Small intestine (tissue), 7 donors: Measurements from ENCODE around the gene WEE1. TPM values are rescaled to one million over a fixed set of nuclear protein-coding genes. Genes with fewer than 3 reads are reported as not detected.
"Not testable (repeated sequence)": the region's sequence is repeated elsewhere in the genome, so short reads cannot be mapped to it uniquely, and the experiment has no call there.

ENCODE experiments used
- DNase-seq, 2 donors: peaks; one replicate each; pipeline versions ENCODE4 v3.0.0 to v3.0.0-alpha.2; 2013
- FAIRE-seq: peaks from 2 replicates; lab custom pipeline; 2012; peaks lifted over from hg19 to GRCh38; lab: Jason Lieb, UNC
- H3K27ac ChIP-seq, 3 donors: one replicate each; pipeline ENCODE4 v1.5.1; 2013; ENCODE audit warnings: low read length in 2 of 3, mild to moderate bottlenecking in 2 of 3, control low read depth in 1 of 3, inconsistent platforms in 1 of 3, low read depth in 1 of 3, moderate library complexity in 1 of 3
- H3K27me3 ChIP-seq, 3 donors: one replicate each; pipeline ENCODE4 v1.6.1; 2013; ENCODE audit warnings: low read length in 3 of 3, inconsistent platforms in 1 of 3; ENCODE audit not compliant: control insufficient read depth in 3 of 3, insufficient read depth in 3 of 3
- H3K36me3 ChIP-seq, 3 donors: one replicate each; pipeline ENCODE4 v1.6.1; 2013; ENCODE audit warnings: low read length in 3 of 3, inconsistent platforms in 1 of 3, low read depth in 1 of 3, mild to moderate bottlenecking in 1 of 3, moderate library complexity in 1 of 3; ENCODE audit not compliant: control insufficient read depth in 3 of 3, insufficient read depth in 2 of 3
- H3K4me1 ChIP-seq, 3 donors: one replicate each; pipeline ENCODE4 v1.6.1; 2013; ENCODE audit warnings: low read length in 2 of 3, inconsistent platforms in 1 of 3, low read depth in 1 of 3, mild to moderate bottlenecking in 1 of 3, moderate library complexity in 1 of 3; ENCODE audit not compliant: control insufficient read depth in 3 of 3, insufficient read depth in 2 of 3
- H3K4me3 ChIP-seq, 3 donors: one replicate each; pipeline ENCODE4 v1.5.1; 2013; ENCODE audit warnings: low read length in 3 of 3, control low read depth in 1 of 3, inconsistent platforms in 1 of 3, low read depth in 1 of 3, mild to moderate bottlenecking in 1 of 3, moderate library complexity in 1 of 3
- H3K9me3 ChIP-seq, 2 donors: one replicate each; pipeline ENCODE4 v1.6.1; 2013; ENCODE audit warnings: low read depth in 1 of 2, low read length in 1 of 2; ENCODE audit not compliant: control insufficient read depth in 2 of 2, insufficient read depth in 1 of 2
- WGBS, 3 donors: extraction: QIAGEN DNeasy Blood & Tissue Kit; methylation state at CpG; one replicate each; pipeline ENCODE4 v1.1.7; 2013; 5-methylcytosine and 5-hydroxymethylcytosine counted together
- polyA plus RNA-seq, 4 donors: library from polyadenylated mRNA; stranded (reverse) in 3 of 4; unstranded in 1 of 4; fragments of 200-250 nt in 3 of 4; fragments of 120-200 nt in 1 of 4; gene quantifications; one replicate each; pipeline versions ENCODE4 v1.2.1 to v1.2.3, GENCODE V29; 2013
- donor health status: healthy with polysubstance abuse.
- donor health status: control.
- donor health status: control.
- donor health status: Bipolar disorder and iron deficiency.
- donor health status: healthy.

WEE1 gene
- polyA plus RNA-seq, 4 donors, result 4.6 to 71.3 (median 8.0) TPM

DNA sequence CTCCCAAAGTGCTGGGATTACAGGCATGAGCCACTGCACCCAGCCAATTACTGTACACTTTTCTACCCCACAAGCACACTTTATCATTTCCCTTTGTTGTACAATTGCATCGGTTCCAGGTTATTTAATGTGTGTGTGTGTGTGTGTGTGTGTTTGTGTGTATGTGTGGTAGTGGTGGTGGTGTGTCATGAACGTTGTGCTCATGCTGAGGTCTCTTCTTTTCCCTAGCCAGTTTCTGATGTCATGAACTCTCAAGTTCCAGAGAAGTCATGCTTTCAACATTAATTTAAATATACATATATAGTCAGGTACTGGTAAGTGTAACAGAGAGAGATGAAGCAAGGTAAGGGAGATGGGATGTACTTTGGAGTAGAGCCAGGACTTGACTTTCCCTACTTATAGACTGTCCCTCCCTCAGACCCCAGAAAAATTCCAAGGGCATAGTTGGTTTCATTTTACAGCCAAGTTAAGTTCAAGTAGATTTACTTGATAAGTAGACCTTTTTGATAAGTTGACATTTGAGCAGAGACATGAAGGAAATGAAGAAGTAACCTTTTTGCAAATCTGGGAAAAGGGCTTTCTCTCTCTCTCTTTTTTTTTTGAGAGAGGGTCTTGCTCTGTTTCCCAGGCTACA lies 42.7 kb downstream of the WEE1 start:
- H3K4me3 ChIP-seq, result no peak overlapping the region
- FAIRE-seq (no peak), DNase-seq (no peak)
- WGBS, 3 donors, result 60 to 67% (median 60%) methylated on average over 2 of the region's 2 CpGs
- H3K27ac ChIP-seq, result no peak overlapping the region
- H3K27me3 ChIP-seq, result no peaks in the 10 kb centered on the region
- no peaks in the 10 kb centered on the region for H3K9me3 ChIP-seq
- no peaks in the 10 kb centered on the region for H3K36me3 ChIP-seq
- peaks cover 0 to 23% (median 0%) of the 10 kb centered on the region in 3 donors for H3K4me1 ChIP-seq

DNA sequence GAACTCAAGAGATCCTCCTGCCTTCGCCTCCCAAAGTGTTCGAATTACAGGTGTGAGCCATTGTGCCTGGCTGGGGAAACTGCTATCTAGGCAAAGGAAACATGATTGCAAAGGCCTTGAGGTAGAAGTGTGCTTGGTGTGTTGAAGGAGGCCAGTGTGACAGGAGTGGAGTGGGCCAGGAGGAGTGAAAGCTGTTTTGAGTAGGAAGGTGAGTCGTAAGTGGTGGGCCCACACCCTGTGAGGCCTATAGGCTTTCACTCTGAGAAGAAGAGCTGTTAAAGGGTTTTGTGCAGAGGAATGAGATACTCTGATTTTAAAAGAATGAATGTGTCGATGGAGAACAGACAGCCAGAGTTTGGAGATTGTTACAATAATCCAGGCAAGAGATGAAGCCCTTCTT lies 43.4 kb downstream of the WEE1 start:
- FAIRE-seq, result no peak
- H3K36me3 ChIP-seq, result no peaks in the 10 kb centered on the region
- no peak overlapping the region for H3K4me3 ChIP-seq
- no peak for DNase-seq
- peaks cover 0 to 23% (median 0%) of the 10 kb centered on the region in 3 donors for H3K4me1 ChIP-seq
- H3K27ac ChIP-seq, result no peak overlapping the region
- 91 to 97% (median 93%) methylated on average over 4 of the region's 4 CpGs for WGBS, 3 donors
- H3K9me3 ChIP-seq, result no peaks in the 10 kb centered on the region
- H3K27me3 ChIP-seq, result no peaks in the 10 kb centered on the region

DNA sequence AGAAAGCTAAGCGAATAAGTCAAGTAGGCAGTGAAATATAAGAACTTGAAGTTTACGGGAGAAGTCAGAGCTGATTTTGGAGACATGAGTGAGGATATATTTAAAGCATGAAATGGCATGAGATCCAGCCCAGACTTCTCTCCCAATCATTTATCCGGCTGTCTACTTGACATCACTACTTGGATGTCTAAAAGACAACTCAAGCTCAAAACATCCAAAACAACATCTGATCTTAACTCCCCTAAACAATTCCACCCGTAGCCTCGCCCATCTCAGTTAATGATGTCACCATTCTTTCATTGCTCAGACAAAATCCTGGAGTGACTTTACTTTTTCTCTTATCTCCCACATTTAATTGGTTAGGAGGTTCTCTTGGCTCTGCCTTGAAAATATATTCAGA lies 44.5 kb downstream of the WEE1 start:
- no peaks in the 10 kb centered on the region for H3K27me3 ChIP-seq
- FAIRE-seq (no peak), DNase-seq (no peak)
- H3K4me3 ChIP-seq, result no peak overlapping the region
- H3K27ac ChIP-seq, result no peak overlapping the region
- no peaks in the 10 kb centered on the region for H3K36me3 ChIP-seq
- 78 to 92% (median 88%) methylated on average over 5 of the region's 5 CpGs for WGBS, 3 donors
- H3K4me1 ChIP-seq, result peaks cover 0 to 16% (median 0%) of the 10 kb centered on the region in 3 donors
- H3K9me3 ChIP-seq, result no peaks in the 10 kb centered on the region

DNA sequence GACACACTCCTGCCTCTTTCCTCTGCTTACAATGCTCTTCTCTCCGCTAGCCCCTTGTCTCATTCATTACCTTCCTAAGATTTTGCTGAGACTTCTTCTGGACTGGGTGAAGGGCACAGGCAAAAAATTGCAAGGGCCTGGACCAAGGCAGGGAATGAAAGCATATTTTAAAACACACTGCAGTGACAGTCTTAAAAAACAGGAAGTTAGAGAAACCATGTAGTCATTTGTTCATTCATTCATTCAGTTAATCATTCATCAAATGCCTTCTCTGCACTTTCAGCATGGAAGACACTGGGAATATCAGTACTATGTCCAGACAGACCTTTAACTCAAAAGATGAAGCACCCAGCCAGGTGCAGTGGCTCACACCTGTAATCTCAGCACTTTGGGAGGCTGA lies 45.5 kb downstream of the WEE1 start:
- 92 to 100% (median 95%) methylated on average over 1 of the region's 1 CpG for WGBS, 3 donors
- DNase-seq, result no peak
- H3K4me3 ChIP-seq, result no peak overlapping the region
- no peaks in the 10 kb centered on the region for H3K27me3 ChIP-seq
- H3K27ac ChIP-seq, result no peak overlapping the region
- no peaks in the 10 kb centered on the region for H3K9me3 ChIP-seq
- no peak for FAIRE-seq
- H3K4me1 ChIP-seq, result peaks cover 0 to 11% (median 0%) of the 10 kb centered on the region in 3 donors
- H3K36me3 ChIP-seq, result no peaks in the 10 kb centered on the region

DNA sequence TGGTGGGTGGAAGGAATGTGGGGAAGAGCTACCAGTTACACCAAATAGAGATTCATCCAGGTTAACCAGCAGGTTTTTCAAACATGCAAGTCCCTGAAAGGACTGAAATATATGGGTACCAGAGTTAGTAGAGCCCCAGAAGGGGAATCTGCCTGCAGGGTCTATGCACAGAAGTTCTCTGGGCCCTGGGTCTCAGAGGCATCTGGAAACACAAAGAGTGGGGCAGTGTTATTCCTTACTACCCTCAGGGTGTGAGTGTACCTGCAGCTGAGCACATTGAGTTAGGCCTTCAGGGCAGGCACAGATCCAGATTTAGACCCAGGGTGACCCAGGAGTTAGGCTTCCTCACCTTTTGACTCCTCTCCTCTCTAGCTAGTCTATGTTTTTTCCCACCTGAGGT lies 46.5 kb downstream of the WEE1 start:
- FAIRE-seq, result no peak
- no peak for DNase-seq
- Histone ChIP-seq H3K27me3 (no peaks in the 10 kb centered on the region), H3K36me3 (no peaks in the 10 kb centered on the region), H3K27ac (no peak overlapping the region), H3K4me1 (peaks cover 0 to 4% (median 0%) of the 10 kb centered on the region in 3 donors), H3K9me3 (no peaks in the 10 kb centered on the region), H3K4me3 (no peak overlapping the region)

DNA sequence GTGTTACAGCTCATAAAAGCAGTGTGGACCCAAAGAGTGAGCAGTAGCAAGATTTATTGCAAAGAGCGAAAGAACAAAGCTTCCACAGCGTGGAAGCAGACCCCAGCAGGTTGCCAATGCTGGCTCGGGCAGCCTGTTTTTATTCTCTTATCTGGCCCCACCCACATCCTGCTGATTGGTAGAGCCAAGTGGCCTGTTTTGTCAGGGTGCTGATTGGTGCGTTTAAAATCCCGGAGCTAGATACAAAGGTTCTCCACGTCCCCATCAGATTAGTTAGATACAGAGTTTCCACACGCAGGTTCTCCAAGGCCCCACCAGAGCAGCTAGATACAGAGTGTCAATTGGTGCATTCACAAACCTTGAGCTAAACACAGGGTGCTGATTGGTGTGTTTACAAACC lies 48.9 kb downstream of the WEE1 start:
- not testable (repeated sequence) for FAIRE-seq, H3K27ac ChIP-seq, H3K4me1 ChIP-seq, H3K9me3 ChIP-seq, DNase-seq, H3K27me3 ChIP-seq, H3K4me3 ChIP-seq, H3K36me3 ChIP-seq
- 78 to 87% (median 85%) methylated on average over 7 of the region's 7 CpGs for WGBS, 3 donors

DNA sequence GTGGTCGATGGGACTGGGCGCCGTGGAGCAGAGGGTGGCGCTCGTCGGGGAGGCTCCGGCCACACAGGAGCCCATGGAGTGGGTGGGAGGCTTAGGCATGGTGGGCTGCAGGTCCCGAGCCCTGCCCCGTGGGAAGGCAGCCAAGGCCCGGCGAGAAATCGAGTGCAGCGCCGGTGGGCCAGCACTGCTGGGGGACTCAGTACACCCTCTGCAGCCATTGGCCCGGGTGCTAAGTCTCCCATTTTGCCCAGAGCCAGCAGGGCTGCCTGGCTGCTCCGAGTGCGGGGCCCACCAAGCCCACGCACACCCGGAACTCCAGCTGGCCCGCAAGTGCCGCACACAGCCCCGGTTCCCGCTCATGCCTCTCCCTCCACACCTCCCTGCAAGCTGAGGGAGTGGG lies 49.6 kb downstream of the WEE1 start:
- not testable (repeated sequence) for H3K27ac ChIP-seq, H3K36me3 ChIP-seq, H3K27me3 ChIP-seq, H3K4me1 ChIP-seq, H3K4me3 ChIP-seq, H3K9me3 ChIP-seq, DNase-seq, FAIRE-seq
- 92 to 96% (median 95%) methylated on average over 17 to 23 of the region's 23 CpGs for WGBS, 3 donors

DNA sequence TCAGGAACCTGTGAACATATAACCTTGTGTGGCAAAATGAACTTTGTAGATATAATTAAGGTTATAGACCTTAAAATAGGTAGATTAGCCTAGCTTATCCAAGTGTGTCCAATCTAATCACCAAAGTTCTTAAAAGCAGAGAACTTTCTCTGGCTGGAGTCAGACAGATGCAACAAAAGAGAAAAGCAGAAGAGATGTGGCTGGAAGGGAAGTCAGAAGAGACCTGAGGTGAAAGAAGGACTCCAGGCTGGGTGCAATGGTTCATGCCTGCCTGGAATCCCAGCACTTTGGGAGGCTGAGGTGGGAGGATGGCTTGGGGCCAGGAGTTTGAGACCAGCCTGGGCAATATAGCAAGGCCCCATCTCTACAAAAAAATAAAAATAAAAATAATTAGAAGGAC lies 51.0 kb downstream of the WEE1 start:
- no peaks in the 10 kb centered on the region for H3K9me3 ChIP-seq
- H3K27me3 ChIP-seq, result no peaks in the 10 kb centered on the region
- no peak overlapping the region for H3K4me3 ChIP-seq
- DNase-seq (no peak), FAIRE-seq (no peak)
- no peak overlapping the region for H3K27ac ChIP-seq
- no peaks in the 10 kb centered on the region for H3K4me1 ChIP-seq
- H3K36me3 ChIP-seq, result no peaks in the 10 kb centered on the region

DNA sequence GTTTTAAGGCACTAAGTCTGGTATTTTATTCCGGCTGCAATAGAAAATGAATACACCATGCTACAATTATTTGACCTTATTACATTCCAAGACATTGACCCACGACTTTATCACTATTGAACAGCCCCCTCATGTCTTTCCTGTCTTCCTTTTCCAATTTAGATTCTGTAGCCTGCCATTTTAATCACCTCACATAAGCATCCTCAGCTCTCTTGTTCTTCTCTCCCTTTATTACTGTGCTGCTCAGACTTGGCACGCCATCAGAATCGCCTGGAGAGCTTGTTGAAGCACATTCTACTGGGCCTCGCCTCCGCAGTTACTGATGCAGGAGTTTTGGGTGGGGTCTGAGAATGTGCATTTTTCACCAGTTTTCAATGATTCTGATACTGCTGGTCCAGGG lies 51.7 kb downstream of the WEE1 start:
- Histone ChIP-seq H3K4me1 (no peaks in the 10 kb centered on the region), H3K4me3 (no peak overlapping the region), H3K36me3 (no peaks in the 10 kb centered on the region), H3K27me3 (no peaks in the 10 kb centered on the region), H3K27ac (no peak overlapping the region), H3K9me3 (no peaks in the 10 kb centered on the region)
- DNase-seq, result no peak
- whole genome bisulfite sequencing, 3 donors, result 67 to 85% (median 71%) methylated on average over 6 of the region's 6 CpGs
- no peak for FAIRE-seq
